Measurements from ENCODE around the gene CENPU.

Gene CENPU

GRCh38 chr4:184645904-184646610, 87.8 kb downstream of the CENPU start:
- Histone ChIP-seq H3K36me3 (ENCODE audit: insufficient read depth, insufficient read length, low read length) (peaks cover 29% of the 10 kb centered on the region), H3K4me1 (ENCODE audit: insufficient read depth, insufficient read length) (no peaks in the 10 kb centered on the region), H3K27me3 (ENCODE audit: insufficient read depth, insufficient read length) (no peaks in the 10 kb centered on the region), H3K4me3 (ENCODE audit: insufficient read length, low read depth) (no peak overlapping the region), H3K9me3 (ENCODE audit: insufficient read depth, low read length) (no peaks in the 10 kb centered on the region), H3K9ac (ENCODE audit: insufficient read length, low read depth) (no peak overlapping the region)
- no peak for DNase-seq (ENCODE audit: low read depth, low spot score)
- TF ChIP-seq YY1 (IDR thresholded peaks at IDR 0.05; ENCODE audit: insufficient read depth, insufficient read length) (no peak), ZNF274 (IDR thresholded peaks at IDR 0.05; ENCODE audit: low read depth, low read length) (no peak), SUZ12 (IDR thresholded peaks at IDR 0.05; ENCODE audit: extremely low read depth, insufficient read depth, insufficient read length) (no peak)

- H3K9me3 ChIP-seq (ENCODE audit: insufficient read depth, low read length), result no peaks in the 10 kb centered on the region
- peaks cover 37% of the 10 kb centered on the region for H3K36me3 ChIP-seq (ENCODE audit: insufficient read depth, insufficient read length, low read length)
- TF ChIP-seq ZNF274 (IDR thresholded peaks at IDR 0.05; ENCODE audit: low read depth, low read length) (no peak), SUZ12 (IDR thresholded peaks at IDR 0.05; ENCODE audit: extremely low read depth, insufficient read depth, insufficient read length) (no peak), YY1 (IDR thresholded peaks at IDR 0.05; ENCODE audit: insufficient read depth, insufficient read length) (no peak)
- no peak overlapping the region for H3K4me3 ChIP-seq (ENCODE audit: insufficient read length, low read depth)
- no peak for DNase-seq (ENCODE audit: low read depth, low spot score)
- H3K27me3 ChIP-seq (ENCODE audit: insufficient read depth, insufficient read length), result no peaks in the 10 kb centered on the region
- no peak overlapping the region for H3K9ac ChIP-seq (ENCODE audit: insufficient read length, low read depth)
- H3K4me1 ChIP-seq (ENCODE audit: insufficient read depth, insufficient read length), result no peaks in the 10 kb centered on the region
Observed at GRCh38 chr4:184644553-184645307, 89.2 kb downstream of the CENPU start.
